Liver (tissue), 9 donors: ENCODE data around the gene RBBP5. TPM values are rescaled to one million over a fixed set of nuclear protein-coding genes. Genes with fewer than 3 reads are reported as not detected.

ENCODE experiments used
- DNase-seq: peaks from one replicate; pipeline ENCODE4 v3.0.0-alpha.2; 2017; ENCODE audit warnings: low spot score
- H3K27ac ChIP-seq, 2 donors: one replicate each; pipeline ENCODE4 v1.7.0; 2013; ENCODE audit warnings: inconsistent platforms in 2 of 2, low read length in 2 of 2, control low read depth in 1 of 2, low read depth in 1 of 2, mild to moderate bottlenecking in 1 of 2
- H3K27me3 ChIP-seq, 4 donors: one replicate each; pipeline versions ENCODE4 v1.6.1 to v1.7.0; 2013; ENCODE audit warnings: low read length in 3 of 4, inconsistent platforms in 1 of 4, mild to moderate bottlenecking in 1 of 4, moderate library complexity in 1 of 4; ENCODE audit not compliant: control insufficient read depth in 4 of 4, insufficient read depth in 4 of 4
- H3K36me3 ChIP-seq, 4 donors: one replicate each; pipeline versions ENCODE4 v1.6.1 to v1.7.0; 2013; ENCODE audit warnings: low read length in 3 of 4, mild to moderate bottlenecking in 3 of 4, low read depth in 1 of 4, moderate library complexity in 1 of 4; ENCODE audit not compliant: control insufficient read depth in 4 of 4, insufficient read depth in 3 of 4
- H3K4me1 ChIP-seq, 4 donors: one replicate each; pipeline versions ENCODE4 v1.6.1 to v1.7.0; 2013; ENCODE audit warnings: low read length in 3 of 4, mild to moderate bottlenecking in 3 of 4, moderate library complexity in 1 of 4; ENCODE audit not compliant: control insufficient read depth in 4 of 4, insufficient read depth in 4 of 4
- H3K4me3 ChIP-seq, 3 donors: one replicate each; pipeline versions ENCODE4 v1.6.1 to v1.7.0; 2013; ENCODE audit warnings: low read length in 3 of 3, control low read depth in 1 of 3, low read depth in 1 of 3, mild to moderate bottlenecking in 1 of 3
- H3K9ac ChIP-seq, 2 donors: one replicate each; pipeline ENCODE4 v1.7.0; 2013; ENCODE audit warnings: low read length in 2 of 2, mild to moderate bottlenecking in 2 of 2, moderate library complexity in 2 of 2, control low read depth in 1 of 2, low read depth in 1 of 2
- H3K9me3 ChIP-seq, 4 donors: one replicate each; pipeline versions ENCODE4 v1.6.1 to v1.7.0; 2013; ENCODE audit warnings: low read length in 3 of 4; ENCODE audit not compliant: control insufficient read depth in 4 of 4
- EGR1 ChIP-seq, 2 donors: IDR thresholded peaks; 2 replicates each; pipeline ENCODE4 v1.6.1; 2016 to 2018; ENCODE audit warnings: antibody characterized with exemption in 2 of 2, low read depth in 2 of 2
- FOXA1 ChIP-seq: IDR thresholded peaks from 2 replicates; pipeline ENCODE4 v1.6.1; 2016; ENCODE audit warnings: antibody characterized with exemption
- FOXA2 ChIP-seq: IDR thresholded peaks from 2 replicates; pipeline ENCODE4 v1.6.1; 2016; ENCODE audit warnings: antibody characterized with exemption
- GABPA ChIP-seq, 2 donors: IDR thresholded peaks in 1 of 2; conservative IDR thresholded peaks in 1 of 2; 2 replicates each; pipeline ENCODE4 v1.6.1; 2016; ENCODE audit warnings: antibody characterized with exemption in 2 of 2, mild to moderate bottlenecking in 1 of 2, moderate library complexity in 1 of 2
- HNF4A ChIP-seq, 2 donors: conservative IDR thresholded peaks; 2 replicates each; pipeline ENCODE4 v1.6.1; 2016; ENCODE audit warnings: antibody characterized with exemption in 2 of 2, mild to moderate bottlenecking in 2 of 2
- HNF4G ChIP-seq: IDR thresholded peaks from 2 replicates; pipeline ENCODE4 v1.6.1; 2016; ENCODE audit warnings: antibody characterized with exemption
- JUND ChIP-seq, 2 donors: IDR thresholded peaks; 2 replicates each; pipeline ENCODE4 v1.6.1; 2016; ENCODE audit warnings: antibody characterized with exemption in 2 of 2
- NR2F2 ChIP-seq: IDR thresholded peaks from 2 replicates; pipeline ENCODE4 v1.6.1; 2016; ENCODE audit warnings: antibody characterized with exemption
- RAD21 ChIP-seq, 2 donors: IDR thresholded peaks; 2 replicates each; pipeline ENCODE4 v1.6.1; 2016; ENCODE audit warnings: antibody characterized with exemption in 2 of 2, mild to moderate bottlenecking in 2 of 2
- RXRA ChIP-seq, 2 donors: IDR thresholded peaks; 2 replicates each; pipeline ENCODE4 v1.6.1; 2017 to 2018; ENCODE audit warnings: antibody characterized with exemption in 2 of 2, mild to moderate bottlenecking in 1 of 2
- TAF1 ChIP-seq: conservative IDR thresholded peaks from 2 replicates; pipeline ENCODE4 v1.6.1; 2016; ENCODE audit warnings: antibody characterized with exemption, mild to moderate bottlenecking
- YY1 ChIP-seq: IDR thresholded peaks from 2 replicates; pipeline ENCODE4 v1.6.1; 2016; ENCODE audit warnings: antibody characterized with exemption, mild to moderate bottlenecking
- WGBS: extraction: QIAGEN DNeasy Blood & Tissue Kit; methylation state at CpG from one replicate; pipeline ENCODE4 v1.1.7; 2013; 5-methylcytosine and 5-hydroxymethylcytosine counted together
- polyA plus RNA-seq, 2 donors: library from polyadenylated mRNA; stranded (reverse) in 1 of 2; unstranded in 1 of 2; fragments of 200-250 nt in 1 of 2; fragments of >200 nt in 1 of 2; fragmentation: Nextera tagmentation in 1 of 2; extraction: Ambion mirVana in 1 of 2; gene quantifications; one replicate each; pipeline versions ENCODE4 v1.2.1 to v1.2.3, GENCODE V29; 2013 to 2015
- total RNA-seq, 2 donors: library from RNA; depleted of rRNA; stranded (reverse); fragments of >200 nt; gene quantifications; one replicate each; pipeline ENCODE4 v1.2.3, GENCODE V29; 2014
- TF ChIP-seq, protein P1 (sequence below): fragments of 150-350 bp; IDR thresholded peaks from 2 replicates; pipeline ENCODE4 v1.5.1; 2017; ENCODE audit warnings: improper control_type of control experiment, low read depth, low read length; ENCODE audit not compliant: missing input control
- TF ChIP-seq, protein P2 (sequence below): IDR thresholded peaks from 2 replicates; pipeline ENCODE4 v1.6.1; 2016; ENCODE audit warnings: antibody characterized with exemption
- TF ChIP-seq, protein P3 (sequence below): IDR thresholded peaks from 2 replicates; pipeline ENCODE4 v1.6.1; 2016; ENCODE audit warnings: antibody characterized with exemption
- TF ChIP-seq, protein P4 (sequence below): IDR thresholded peaks from 2 replicates; pipeline ENCODE4 v1.6.1; 2016; ENCODE audit warnings: antibody characterized with exemption
- TF ChIP-seq, protein P5 (sequence below): IDR thresholded peaks from 2 replicates; pipeline ENCODE4 v1.6.1; 2016; ENCODE audit warnings: antibody characterized with exemption, mild to moderate bottlenecking
- donor health status: healthy.
- donor health status: healthy.
- donor health status: healthy.
- donor health status: healthy.
- donor health status: healthy.

The RBBP5 gene
- total and polyA plus RNA-seq, 4 donors, result 4.6 to 12.0 (median 8.5) TPM

DNA sequence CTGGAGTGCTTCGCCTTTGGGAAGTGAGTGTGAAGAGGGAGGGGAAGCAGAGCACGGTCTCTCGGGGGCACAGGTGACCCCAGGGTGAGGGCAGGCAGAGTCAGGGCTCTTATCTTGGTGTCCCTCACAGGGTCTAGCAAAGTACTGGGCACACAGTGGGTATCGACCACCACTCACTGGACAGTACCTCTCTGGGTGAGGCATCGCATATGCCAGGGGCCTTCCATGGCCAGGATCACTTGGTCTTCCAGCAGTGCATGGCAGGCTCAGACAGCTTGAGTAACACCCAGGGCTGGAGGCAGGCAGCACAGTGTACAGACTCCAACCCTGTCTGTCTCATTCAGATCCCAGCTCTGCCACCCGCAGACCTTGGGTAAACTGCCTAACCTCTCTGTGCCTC is 62.1 kb downstream of the RBBP5 start:
- no peak overlapping the region for H3K9ac ChIP-seq
- no peaks in the 10 kb centered on the region for H3K36me3 ChIP-seq
- no peak for DNase-seq
- H3K4me3 ChIP-seq, result no peak overlapping the region
- H3K27ac ChIP-seq, result no peak overlapping the region
- no peaks in the 10 kb centered on the region for H3K27me3 ChIP-seq
- 94% methylated on average over 6 of the region's 6 CpGs for WGBS
- H3K4me1 ChIP-seq, result peaks cover 0 to 3% (median 0%) of the 10 kb centered on the region in 4 donors
- H3K9me3 ChIP-seq, result no peaks in the 10 kb centered on the region
- TF ChIP-seq, protein P1, sequence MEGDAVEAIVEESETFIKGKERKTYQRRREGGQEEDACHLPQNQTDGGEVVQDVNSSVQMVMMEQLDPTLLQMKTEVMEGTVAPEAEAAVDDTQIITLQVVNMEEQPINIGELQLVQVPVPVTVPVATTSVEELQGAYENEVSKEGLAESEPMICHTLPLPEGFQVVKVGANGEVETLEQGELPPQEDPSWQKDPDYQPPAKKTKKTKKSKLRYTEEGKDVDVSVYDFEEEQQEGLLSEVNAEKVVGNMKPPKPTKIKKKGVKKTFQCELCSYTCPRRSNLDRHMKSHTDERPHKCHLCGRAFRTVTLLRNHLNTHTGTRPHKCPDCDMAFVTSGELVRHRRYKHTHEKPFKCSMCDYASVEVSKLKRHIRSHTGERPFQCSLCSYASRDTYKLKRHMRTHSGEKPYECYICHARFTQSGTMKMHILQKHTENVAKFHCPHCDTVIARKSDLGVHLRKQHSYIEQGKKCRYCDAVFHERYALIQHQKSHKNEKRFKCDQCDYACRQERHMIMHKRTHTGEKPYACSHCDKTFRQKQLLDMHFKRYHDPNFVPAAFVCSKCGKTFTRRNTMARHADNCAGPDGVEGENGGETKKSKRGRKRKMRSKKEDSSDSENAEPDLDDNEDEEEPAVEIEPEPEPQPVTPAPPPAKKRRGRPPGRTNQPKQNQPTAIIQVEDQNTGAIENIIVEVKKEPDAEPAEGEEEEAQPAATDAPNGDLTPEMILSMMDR, result no peak
- TF ChIP-seq, protein P2, sequence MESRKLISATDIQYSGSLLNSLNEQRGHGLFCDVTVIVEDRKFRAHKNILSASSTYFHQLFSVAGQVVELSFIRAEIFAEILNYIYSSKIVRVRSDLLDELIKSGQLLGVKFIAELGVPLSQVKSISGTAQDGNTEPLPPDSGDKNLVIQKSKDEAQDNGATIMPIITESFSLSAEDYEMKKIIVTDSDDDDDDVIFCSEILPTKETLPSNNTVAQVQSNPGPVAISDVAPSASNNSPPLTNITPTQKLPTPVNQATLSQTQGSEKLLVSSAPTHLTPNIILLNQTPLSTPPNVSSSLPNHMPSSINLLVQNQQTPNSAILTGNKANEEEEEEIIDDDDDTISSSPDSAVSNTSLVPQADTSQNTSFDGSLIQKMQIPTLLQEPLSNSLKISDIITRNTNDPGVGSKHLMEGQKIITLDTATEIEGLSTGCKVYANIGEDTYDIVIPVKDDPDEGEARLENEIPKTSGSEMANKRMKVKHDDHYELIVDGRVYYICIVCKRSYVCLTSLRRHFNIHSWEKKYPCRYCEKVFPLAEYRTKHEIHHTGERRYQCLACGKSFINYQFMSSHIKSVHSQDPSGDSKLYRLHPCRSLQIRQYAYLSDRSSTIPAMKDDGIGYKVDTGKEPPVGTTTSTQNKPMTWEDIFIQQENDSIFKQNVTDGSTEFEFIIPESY, result no peak
- TF ChIP-seq, protein P3, sequence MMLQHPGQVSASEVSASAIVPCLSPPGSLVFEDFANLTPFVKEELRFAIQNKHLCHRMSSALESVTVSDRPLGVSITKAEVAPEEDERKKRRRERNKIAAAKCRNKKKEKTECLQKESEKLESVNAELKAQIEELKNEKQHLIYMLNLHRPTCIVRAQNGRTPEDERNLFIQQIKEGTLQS, result no peak
- no peak for TF ChIP-seq NR2F2
- TF ChIP-seq RAD21 (IDR thresholded peaks at IDR 0.05), result no peak
- TF ChIP-seq GABPA (IDR thresholded peaks at IDR 0.05 in 1 of 2, conservative IDR thresholded peaks at IDR 0.05 in 1 of 2), result no peak
- TF ChIP-seq, protein P4, sequence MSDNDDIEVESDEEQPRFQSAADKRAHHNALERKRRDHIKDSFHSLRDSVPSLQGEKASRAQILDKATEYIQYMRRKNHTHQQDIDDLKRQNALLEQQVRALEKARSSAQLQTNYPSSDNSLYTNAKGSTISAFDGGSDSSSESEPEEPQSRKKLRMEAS, result no peak
- no peak for TF ChIP-seq TAF1
- no peak for TF ChIP-seq HNF4A (conservative IDR thresholded peaks at IDR 0.05)
- TF ChIP-seq YY1, result no peak
- TF ChIP-seq EGR1 (IDR thresholded peaks at IDR 0.05; ENCODE audit: low read depth in 2 of 2), result no peak
- TF ChIP-seq FOXA1, result no peak
- no peak for TF ChIP-seq RXRA (IDR thresholded peaks at IDR 0.05)
- TF ChIP-seq, protein P5, sequence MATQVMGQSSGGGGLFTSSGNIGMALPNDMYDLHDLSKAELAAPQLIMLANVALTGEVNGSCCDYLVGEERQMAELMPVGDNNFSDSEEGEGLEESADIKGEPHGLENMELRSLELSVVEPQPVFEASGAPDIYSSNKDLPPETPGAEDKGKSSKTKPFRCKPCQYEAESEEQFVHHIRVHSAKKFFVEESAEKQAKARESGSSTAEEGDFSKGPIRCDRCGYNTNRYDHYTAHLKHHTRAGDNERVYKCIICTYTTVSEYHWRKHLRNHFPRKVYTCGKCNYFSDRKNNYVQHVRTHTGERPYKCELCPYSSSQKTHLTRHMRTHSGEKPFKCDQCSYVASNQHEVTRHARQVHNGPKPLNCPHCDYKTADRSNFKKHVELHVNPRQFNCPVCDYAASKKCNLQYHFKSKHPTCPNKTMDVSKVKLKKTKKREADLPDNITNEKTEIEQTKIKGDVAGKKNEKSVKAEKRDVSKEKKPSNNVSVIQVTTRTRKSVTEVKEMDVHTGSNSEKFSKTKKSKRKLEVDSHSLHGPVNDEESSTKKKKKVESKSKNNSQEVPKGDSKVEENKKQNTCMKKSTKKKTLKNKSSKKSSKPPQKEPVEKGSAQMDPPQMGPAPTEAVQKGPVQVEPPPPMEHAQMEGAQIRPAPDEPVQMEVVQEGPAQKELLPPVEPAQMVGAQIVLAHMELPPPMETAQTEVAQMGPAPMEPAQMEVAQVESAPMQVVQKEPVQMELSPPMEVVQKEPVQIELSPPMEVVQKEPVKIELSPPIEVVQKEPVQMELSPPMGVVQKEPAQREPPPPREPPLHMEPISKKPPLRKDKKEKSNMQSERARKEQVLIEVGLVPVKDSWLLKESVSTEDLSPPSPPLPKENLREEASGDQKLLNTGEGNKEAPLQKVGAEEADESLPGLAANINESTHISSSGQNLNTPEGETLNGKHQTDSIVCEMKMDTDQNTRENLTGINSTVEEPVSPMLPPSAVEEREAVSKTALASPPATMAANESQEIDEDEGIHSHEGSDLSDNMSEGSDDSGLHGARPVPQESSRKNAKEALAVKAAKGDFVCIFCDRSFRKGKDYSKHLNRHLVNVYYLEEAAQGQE, result no peak
- TF ChIP-seq JUND (IDR thresholded peaks at IDR 0.05), result no peak
- no peak for TF ChIP-seq FOXA2

DNA sequence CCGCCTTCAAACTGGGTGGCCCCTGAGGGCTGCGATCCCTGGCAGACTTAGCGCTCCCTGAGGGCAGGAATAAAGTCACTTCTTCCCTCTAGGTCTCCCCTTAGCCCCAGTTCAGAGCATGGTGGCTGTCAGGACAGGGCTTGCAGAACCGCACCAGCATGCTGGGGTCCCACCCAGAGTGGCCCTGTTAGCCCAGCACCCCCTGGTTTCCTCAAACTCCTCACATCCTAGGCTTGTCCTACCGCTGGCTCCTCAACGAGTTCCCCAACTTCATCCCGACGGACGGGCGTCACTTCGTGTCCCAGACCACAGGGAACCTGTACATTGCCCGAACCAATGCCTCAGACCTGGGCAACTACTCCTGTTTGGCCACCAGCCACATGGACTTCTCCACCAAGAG is 62.9 kb downstream of the RBBP5 start:
- Histone ChIP-seq H3K9ac (no peak overlapping the region), H3K27me3 (no peaks in the 10 kb centered on the region), H3K27ac (no peak overlapping the region), H3K4me1 (peaks cover 0 to 3% (median 0%) of the 10 kb centered on the region in 4 donors), H3K4me3 (no peak overlapping the region), H3K36me3 (no peaks in the 10 kb centered on the region), H3K9me3 (no peaks in the 10 kb centered on the region)
- no peak for DNase-seq
- WGBS, result 96% methylated on average over 12 of the region's 12 CpGs
- no peak for TF ChIP-seq YY1
- no peak for TF ChIP-seq FOXA2
- no peak for TF ChIP-seq FOXA1
- no peak for TF ChIP-seq TAF1
- TF ChIP-seq, protein P1, result no peak
- TF ChIP-seq, protein P5, result no peak
- TF ChIP-seq HNF4G, result no peak
- TF ChIP-seq, protein P4, result no peak
- TF ChIP-seq GABPA (IDR thresholded peaks at IDR 0.05 in 1 of 2, conservative IDR thresholded peaks at IDR 0.05 in 1 of 2), result no peak
